Osteocyte (in vitro differentiated cells): ENCODE results near the gene SNRK. TPM values are rescaled to one million over a fixed set of nuclear protein-coding genes. Genes with fewer than 3 reads are reported as not detected.

Experiments
- DNase-seq: peaks from one replicate; pipeline ENCODE4 v3.0.0; 2021; ENCODE audit warnings: mixed read lengths; ENCODE audit not compliant: unreplicated experiment; ENCODE audit errors: extremely low spot score
- H3K27ac Mint-ChIP-seq: one replicate; pipeline ENCODE4 v1.8.0; 2021; ENCODE audit warnings: mild to moderate bottlenecking, mixed read lengths; ENCODE audit not compliant: unreplicated experiment
- H3K27me3 Mint-ChIP-seq: one replicate; pipeline ENCODE4 v1.8.0; 2021; ENCODE audit warnings: mixed read lengths; ENCODE audit not compliant: unreplicated experiment
- H3K36me3 Mint-ChIP-seq: one replicate; pipeline ENCODE4 v1.8.0; 2021; ENCODE audit warnings: mixed read lengths; ENCODE audit not compliant: unreplicated experiment
- H3K4me1 Mint-ChIP-seq: one replicate; pipeline ENCODE4 v1.8.0; 2021; ENCODE audit warnings: mixed read lengths; ENCODE audit not compliant: unreplicated experiment
- H3K4me3 Mint-ChIP-seq: one replicate; pipeline ENCODE4 v1.8.0; 2021; ENCODE audit warnings: mild to moderate bottlenecking, moderate library complexity, mixed read lengths; ENCODE audit not compliant: unreplicated experiment
- H3K9me3 Mint-ChIP-seq: one replicate; pipeline ENCODE4 v1.8.0; 2021; ENCODE audit warnings: mixed read lengths; ENCODE audit not compliant: unreplicated experiment
- total RNA-seq: library from RNA; stranded (reverse); gene quantifications from 2 replicates; pipeline ENCODE4 v1.2.1, GENCODE V29; 2021
- TF ChIP-seq, protein P1 (sequence below): fragments of 200-600 bp; sonication (generic); IDR thresholded peaks from 2 replicates; pipeline ENCODE4 v1.5.0; 2021; ENCODE audit warnings: antibody characterized with exemption, mild to moderate bottlenecking, moderate library complexity

Gene SNRK
- total RNA-seq, 1 donor from 2014 or later = 25.9 TPM

DNA sequence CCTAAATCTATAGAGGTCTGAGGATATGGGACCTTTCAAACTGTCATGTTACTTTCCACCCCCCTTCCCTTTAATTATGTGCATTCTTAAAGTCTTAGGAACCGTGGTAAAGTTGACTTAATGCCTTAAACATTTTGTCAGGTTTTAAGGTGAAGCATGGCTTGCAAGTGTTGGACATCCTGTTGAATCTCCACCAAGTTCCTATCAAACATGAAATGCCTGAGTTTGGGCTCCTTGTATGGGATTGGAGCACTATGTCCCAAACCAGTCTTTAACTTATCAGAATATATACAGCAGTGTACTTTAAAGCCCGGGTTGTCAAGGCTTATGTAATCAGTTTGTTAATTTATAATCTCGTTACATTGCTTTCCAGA is 1.1 kb downstream of the SNRK start:
- Mint-ChIP-seq H3K4me1 (peaks cover 47% of the 10 kb centered on the region), H3K9me3 (no peaks in the 10 kb centered on the region), H3K36me3 (peaks cover 3% of the 10 kb centered on the region), H3K27me3 (peaks cover 17% of the 10 kb centered on the region), H3K27ac (peak overlapping the region; percentile 88), H3K4me3 (peak overlapping the region; percentile 86)
- TF ChIP-seq, protein P1, sequence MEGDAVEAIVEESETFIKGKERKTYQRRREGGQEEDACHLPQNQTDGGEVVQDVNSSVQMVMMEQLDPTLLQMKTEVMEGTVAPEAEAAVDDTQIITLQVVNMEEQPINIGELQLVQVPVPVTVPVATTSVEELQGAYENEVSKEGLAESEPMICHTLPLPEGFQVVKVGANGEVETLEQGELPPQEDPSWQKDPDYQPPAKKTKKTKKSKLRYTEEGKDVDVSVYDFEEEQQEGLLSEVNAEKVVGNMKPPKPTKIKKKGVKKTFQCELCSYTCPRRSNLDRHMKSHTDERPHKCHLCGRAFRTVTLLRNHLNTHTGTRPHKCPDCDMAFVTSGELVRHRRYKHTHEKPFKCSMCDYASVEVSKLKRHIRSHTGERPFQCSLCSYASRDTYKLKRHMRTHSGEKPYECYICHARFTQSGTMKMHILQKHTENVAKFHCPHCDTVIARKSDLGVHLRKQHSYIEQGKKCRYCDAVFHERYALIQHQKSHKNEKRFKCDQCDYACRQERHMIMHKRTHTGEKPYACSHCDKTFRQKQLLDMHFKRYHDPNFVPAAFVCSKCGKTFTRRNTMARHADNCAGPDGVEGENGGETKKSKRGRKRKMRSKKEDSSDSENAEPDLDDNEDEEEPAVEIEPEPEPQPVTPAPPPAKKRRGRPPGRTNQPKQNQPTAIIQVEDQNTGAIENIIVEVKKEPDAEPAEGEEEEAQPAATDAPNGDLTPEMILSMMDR = no peak
- DNase-seq = no peak

DNA sequence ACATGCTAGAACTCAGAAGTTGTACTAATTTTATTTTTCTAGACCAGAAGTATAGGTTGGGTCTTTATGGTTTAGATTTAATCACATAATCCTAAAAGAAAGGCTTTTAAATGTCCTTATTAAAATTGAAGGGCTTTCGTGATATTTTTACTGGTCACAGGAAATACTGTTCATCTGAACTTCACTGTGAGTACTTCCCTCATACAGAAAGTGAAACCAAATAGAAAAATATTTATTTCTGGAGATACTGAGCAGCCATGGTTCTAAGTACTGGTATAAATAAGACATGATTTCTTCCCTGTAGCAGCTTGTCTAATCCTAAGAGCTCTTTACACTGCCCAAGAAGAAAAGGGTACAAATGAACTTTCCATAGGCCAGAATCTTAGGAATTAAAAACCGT is 2.0 kb downstream of the SNRK start:
- TF ChIP-seq, protein P1 = no peak
- Mint-ChIP-seq H3K36me3 (peaks cover 3% of the 10 kb centered on the region), H3K4me3 (peak overlapping the region; percentile 86), H3K27me3 (peaks cover 11% of the 10 kb centered on the region), H3K27ac (peak overlapping the region; percentile 88), H3K4me1 (peaks cover 47% of the 10 kb centered on the region), H3K9me3 (no peaks in the 10 kb centered on the region)
- no peak for DNase-seq

DNA sequence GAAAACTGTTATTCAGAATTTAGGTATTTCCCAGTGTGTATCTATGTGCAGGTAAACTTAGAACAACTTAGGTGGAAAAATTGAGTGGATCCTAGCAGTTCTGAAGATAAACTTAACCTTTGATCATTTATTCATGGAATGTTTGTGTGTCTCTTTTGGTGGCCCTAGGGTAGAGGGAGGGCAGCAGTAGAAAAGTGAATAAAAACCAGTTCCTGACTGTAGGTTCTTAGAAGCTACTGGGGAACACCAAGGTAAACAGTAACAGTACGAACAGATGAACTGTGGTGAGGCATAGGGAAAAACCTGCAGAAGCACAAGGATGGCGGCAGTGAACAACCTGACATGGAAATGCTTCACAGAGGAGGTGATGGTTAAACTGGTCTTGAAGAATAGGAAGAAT is 2.5 kb downstream of the SNRK start:
- no peak for DNase-seq
- Mint-ChIP-seq H3K27ac (peak overlapping the region; percentile 88), H3K4me1 (peaks cover 47% of the 10 kb centered on the region)

DNA sequence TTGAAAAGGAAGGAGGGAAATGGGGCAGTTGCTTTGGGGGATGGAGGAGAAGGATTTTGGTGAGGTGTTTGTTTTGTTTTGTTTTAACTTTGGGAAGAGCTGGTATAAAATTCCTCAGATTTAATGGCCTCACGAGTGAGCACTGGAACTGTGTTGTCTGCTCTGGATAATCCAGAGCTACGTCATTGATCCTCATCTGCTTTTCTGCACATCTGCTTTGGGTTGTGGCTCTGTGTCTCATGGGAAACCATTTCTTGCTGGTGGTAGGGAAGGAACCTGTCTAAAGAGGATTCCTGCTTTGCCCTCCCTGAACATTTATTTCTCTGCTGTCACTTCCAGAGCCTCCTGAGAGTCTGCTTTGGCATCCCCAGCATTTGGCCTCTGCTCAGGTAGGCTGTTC is 3.1 kb downstream of the SNRK start:
- no peaks in the 10 kb centered on the region for H3K9me3 Mint-ChIP-seq
- TF ChIP-seq, protein P1 = no peak
- peaks cover 50% of the 10 kb centered on the region for H3K4me1 Mint-ChIP-seq
- DNase-seq = no peak
- peaks cover 3% of the 10 kb centered on the region for H3K36me3 Mint-ChIP-seq
- H3K4me3 Mint-ChIP-seq = peak overlapping the region; percentile 86
- peaks cover 2% of the 10 kb centered on the region for H3K27me3 Mint-ChIP-seq
- peak overlapping the region; percentile 88 for H3K27ac Mint-ChIP-seq

More for the DNA sequence above, 2.5 kb downstream of the SNRK start:
- Mint-ChIP-seq H3K9me3 (no peaks in the 10 kb centered on the region), H3K27me3 (peaks cover 6% of the 10 kb centered on the region), H3K36me3 (peaks cover 3% of the 10 kb centered on the region), H3K4me3 (peak overlapping the region; percentile 86)
- TF ChIP-seq, protein P1 = no peak

DNA sequence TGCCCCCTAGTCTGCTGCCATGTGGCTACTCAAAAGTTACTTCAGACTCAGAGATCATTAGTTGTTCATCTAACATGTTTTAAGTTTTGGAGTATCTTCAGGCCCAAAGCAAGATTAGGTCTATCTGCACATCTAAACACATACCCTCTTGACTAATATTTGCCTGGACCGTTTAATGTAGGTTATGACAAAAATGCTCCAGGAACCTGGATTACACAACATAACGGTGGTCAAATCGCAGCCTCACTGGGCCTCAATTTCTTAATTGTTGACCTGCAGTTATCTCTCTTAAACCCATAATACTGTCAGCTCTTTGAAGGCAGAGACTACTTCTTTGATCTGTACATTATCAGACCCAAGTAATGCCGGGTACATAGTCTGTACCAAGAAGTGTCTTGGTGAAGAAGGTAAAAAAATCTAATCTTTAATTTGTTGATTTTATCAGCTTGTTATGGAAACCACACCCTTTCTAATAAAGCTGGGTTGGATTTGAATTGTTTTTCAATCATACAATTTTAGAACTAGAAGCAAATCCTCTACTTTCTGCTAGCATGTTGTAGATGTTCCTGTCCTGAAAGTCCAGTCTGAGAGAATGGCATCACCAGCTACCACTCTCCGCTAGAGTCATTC is 3.6 kb downstream of the SNRK start:
- no peaks in the 10 kb centered on the region for H3K27me3 Mint-ChIP-seq
- no peaks in the 10 kb centered on the region for H3K9me3 Mint-ChIP-seq
- peaks cover 54% of the 10 kb centered on the region for H3K4me1 Mint-ChIP-seq
- H3K36me3 Mint-ChIP-seq = peaks cover 3% of the 10 kb centered on the region
- peak overlapping the region; percentile 88 for H3K27ac Mint-ChIP-seq
- peak overlapping the region; percentile 86 for H3K4me3 Mint-ChIP-seq
- DNase-seq = no peak
- TF ChIP-seq, protein P1 = no peak
